Activated CD8-positive, alpha-beta memory T cell treated with anti-CD3 and anti-CD28 coated beads for 36 hours (primary cell): Measurements from ENCODE around the gene NKIRAS1. TPM values are rescaled to one million over a fixed set of nuclear protein-coding genes. Genes with fewer than 3 reads are reported as not detected.

Experiments
- CTCF ChIA-PET: fragments of 350-600 bp; sonication (Branson Sonifier 250); formaldehyde crosslinking; loops from one replicate; lab custom pipeline; 2021; ENCODE audit warnings: antibody characterized with exemption; lab: Charles Lee
- POLR2A ChIA-PET: fragments of 350-600 bp; sonication (Branson Sonifier 250); formaldehyde crosslinking; loops from one replicate; lab custom pipeline; 2021; ENCODE audit warnings: antibody characterized with exemption; lab: Charles Lee
- total RNA-seq, 2 experiments: library from RNA; stranded (reverse); gene quantifications; one replicate each; pipeline ENCODE4 v1.2.3, GENCODE V29; 2021

Gene NKIRAS1
- 1 to 10 TPM; 6.1 to 6.2 TPM for total RNA-seq

- POLR2A ChIA-PET, result interaction anchor here (0.5 to 2.9 kb wide), 17 partner anchors 8 to 156 kb away, joined by 3 to 19 read pairs (median 3); no protein-coding TSS in a partner anchor
Measured at GRCh38 chr3:23916886-23917678, at the start of gene NKIRAS1, which contains the start of gene RPL15. NKIRAS1 (minus strand) TSS chr3:23916990; CDS start chr3:23910904, 6,086 bp downstream. RPL15 (plus strand) TSS chr3:23917132; CDS start chr3:23917860, 728 bp downstream.

GRCh38 chr3:23966328-23966727 lies 49.5 kb upstream of the NKIRAS1 start:
- CTCF ChIA-PET, result no interaction called here
- POLR2A ChIA-PET, result no interaction called here

More at GRCh38 chr3:23916886-23917678, at the start of gene NKIRAS1, which contains the start of gene RPL15:
- CTCF ChIA-PET, result interaction anchor here (1.0 to 2.1 kb wide), 2 partner anchors 25 to 28 kb away, joined by 3 to 5 read pairs; no protein-coding TSS in a partner anchor

DNA sequence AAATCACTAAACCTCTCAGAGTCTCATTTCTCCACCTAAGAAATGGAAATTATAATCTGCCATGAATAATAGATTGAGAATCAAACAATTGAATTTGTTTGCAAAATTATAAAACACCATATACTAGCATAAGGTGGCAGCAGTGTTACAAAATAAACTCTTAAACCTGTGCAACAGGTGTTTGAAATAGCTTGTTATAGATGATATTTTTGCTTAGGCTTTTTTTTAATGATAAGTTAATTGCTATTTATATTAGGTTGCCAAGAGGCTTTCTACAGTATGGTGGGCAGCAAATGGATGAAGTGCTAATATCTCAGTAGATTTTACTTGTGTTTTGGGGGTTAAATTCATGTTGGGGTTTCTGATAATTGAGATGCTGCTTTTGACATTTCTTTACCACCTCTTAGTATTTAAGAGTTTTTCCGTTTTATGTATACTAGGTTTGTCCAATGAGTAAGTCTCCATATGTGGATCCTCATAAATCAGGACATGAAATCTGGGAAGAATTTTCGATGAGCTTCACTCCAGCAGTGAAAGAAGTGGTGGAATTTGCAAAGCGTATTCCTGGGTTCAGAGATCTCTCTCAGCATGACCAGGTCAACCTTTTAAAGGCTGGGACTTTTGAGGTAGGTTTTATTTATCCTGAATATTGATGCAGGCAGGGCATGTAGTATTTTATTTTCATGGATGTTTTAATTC lies 47.9 kb upstream of the NKIRAS1 start:
- CTCF ChIA-PET, result interaction anchor here (0.7 kb wide), 2 partner anchors 13 to 477 kb away, joined by 3 to 4 read pairs; no protein-coding TSS in a partner anchor

DNA sequence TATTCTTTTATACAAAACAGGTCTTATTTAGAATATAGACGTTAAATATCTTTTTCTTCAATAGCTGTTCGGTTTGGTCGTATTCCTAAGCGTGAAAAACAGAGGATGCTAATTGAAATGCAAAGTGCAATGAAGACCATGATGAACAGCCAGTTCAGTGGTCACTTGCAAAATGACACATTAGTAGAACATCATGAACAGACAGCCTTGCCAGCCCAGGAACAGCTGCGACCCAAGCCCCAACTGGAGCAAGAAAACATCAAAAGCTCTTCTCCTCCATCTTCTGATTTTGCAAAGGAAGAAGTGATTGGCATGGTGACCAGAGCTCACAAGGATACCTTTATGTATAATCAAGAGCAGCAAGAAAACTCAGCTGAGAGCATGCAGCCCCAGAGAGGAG lies 45.1 kb upstream of the NKIRAS1 start:
- ChIA-PET CTCF (no interaction called here), POLR2A (no interaction called here)

More for the DNA sequence above, 47.9 kb upstream of the NKIRAS1 start:
- POLR2A ChIA-PET, result interaction anchor here (0.6 kb wide), 2 partner anchors 49 to 1204 kb away, joined by 3 read pairs; no protein-coding TSS in a partner anchor

DNA sequence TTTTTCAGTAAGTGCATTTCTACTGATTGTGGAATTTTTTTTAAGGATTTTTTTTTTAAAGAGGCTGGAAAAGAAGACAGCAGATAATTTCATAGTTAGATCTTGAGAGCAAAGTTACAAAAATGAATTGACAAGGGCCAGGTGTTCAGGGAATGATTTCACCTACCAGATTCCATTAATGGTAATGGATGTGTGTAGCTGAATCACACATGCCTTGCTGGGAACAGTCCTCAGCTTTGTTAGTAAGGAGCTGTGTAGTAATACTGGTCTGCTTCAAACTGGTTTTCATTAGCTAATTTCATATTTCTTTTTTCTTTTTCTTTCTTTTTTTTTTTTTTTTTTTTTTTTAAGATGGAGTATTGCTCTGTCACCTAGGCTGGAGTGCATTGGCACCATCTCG lies 44.3 kb upstream of the NKIRAS1 start:
- ChIA-PET CTCF (interaction anchor here (0.6 kb wide), 1 partner anchor 265 kb away, joined by 3 read pairs; no protein-coding TSS in a partner anchor), POLR2A (no interaction called here)

- ChIA-PET POLR2A (no interaction called here), CTCF (interaction anchor here (0.6 kb wide), 1 partner anchor 265 kb away, joined by 3 read pairs; no protein-coding TSS in a partner anchor)
Measured at GRCh38 chr3:23960649-23961048, 43.9 kb upstream of the NKIRAS1 start.

DNA sequence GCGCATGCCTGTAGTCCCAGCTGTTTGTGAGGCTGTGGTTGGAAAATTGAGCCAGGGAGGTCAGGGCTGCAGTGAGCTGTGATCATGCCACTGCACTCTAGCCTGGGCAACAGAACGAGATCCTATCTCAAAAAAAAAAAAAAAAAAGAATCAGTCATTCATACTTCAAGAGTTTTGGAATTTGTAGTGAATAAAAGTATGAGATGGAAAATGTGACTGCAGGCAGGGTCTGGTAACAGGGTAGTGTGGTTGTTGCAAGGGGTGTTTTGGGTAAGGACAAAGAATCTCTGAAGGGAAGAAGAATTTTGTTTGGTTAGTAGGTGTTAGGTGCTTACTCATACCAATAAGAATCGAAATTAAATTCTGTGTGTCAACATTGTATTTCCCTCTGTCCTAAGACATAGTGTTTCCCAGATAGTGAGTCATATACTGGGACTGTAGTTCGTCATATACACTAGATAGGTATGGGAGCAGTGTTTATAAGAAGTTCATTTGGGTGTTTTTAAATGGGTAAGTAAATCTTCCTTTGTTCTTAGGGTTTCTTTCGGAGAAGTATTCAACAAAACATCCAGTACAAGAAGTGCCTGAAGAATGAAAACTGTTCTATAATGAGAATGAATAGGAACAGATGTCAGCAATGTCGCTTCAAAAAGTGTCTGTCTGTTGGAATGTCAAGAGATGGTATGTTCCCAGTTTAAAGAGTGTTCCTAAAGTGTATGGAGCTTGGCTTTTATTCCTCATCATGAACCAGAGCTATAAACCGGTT lies 42.5 kb upstream of the NKIRAS1 start:
- ChIA-PET POLR2A (no interaction called here), CTCF (interaction anchor here (0.6 to 0.7 kb wide), 2 partner anchors 45 to 798 kb away, joined by 3 read pairs; no protein-coding TSS in a partner anchor)

GRCh38 chr3:23956701-23957100 lies 39.9 kb upstream of the NKIRAS1 start:
- CTCF ChIA-PET, result interaction anchor here (1.5 kb wide), 1 partner anchor 10 kb away, joined by 3 read pairs; no protein-coding TSS in a partner anchor
- POLR2A ChIA-PET, result no interaction called here

GRCh38 chr3:23954144-23954543 lies 37.4 kb upstream of the NKIRAS1 start:
- POLR2A ChIA-PET, result no interaction called here
- CTCF ChIA-PET, result no interaction called here

- ChIA-PET POLR2A (no interaction called here), CTCF (no interaction called here)
Measured at GRCh38 chr3:23953523-23953922, 36.7 kb upstream of the NKIRAS1 start.

GRCh38 chr3:23952646-23953045 lies 35.9 kb upstream of the NKIRAS1 start:
- ChIA-PET POLR2A (no interaction called here), CTCF (interaction anchor here (0.7 kb wide), 1 partner anchor 47 kb away, joined by 3 read pairs; no protein-coding TSS in a partner anchor)

DNA sequence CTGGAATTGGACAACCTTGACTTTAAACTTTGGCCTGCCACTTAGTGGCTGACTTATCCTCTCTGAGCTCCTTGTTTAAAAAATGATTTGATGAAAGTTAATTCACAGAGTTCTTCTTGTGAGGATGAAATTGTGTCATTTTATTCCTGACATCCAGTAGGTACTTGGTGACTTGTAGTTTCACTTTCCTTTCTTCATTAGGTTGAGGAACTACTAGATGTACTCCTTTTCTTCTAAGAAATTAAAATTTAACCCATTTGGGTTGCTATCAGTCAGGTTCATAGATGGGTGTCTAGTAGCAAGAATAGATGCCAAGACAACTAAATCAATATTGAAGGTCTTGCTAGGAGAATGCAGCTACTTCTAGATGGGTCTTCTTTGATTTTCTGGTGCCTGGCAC lies 33.5 kb upstream of the NKIRAS1 start:
- CTCF ChIA-PET, result interaction anchor here (0.9 kb wide), 1 partner anchor 24 kb away, joined by 7 read pairs; no protein-coding TSS in a partner anchor
- POLR2A ChIA-PET, result interaction anchor here (1.4 to 3.8 kb wide), 2 partner anchors 31 to 33 kb away, joined by 4 to 16 read pairs; partner anchors contain the start of genes NKIRAS1 and RPL15

DNA sequence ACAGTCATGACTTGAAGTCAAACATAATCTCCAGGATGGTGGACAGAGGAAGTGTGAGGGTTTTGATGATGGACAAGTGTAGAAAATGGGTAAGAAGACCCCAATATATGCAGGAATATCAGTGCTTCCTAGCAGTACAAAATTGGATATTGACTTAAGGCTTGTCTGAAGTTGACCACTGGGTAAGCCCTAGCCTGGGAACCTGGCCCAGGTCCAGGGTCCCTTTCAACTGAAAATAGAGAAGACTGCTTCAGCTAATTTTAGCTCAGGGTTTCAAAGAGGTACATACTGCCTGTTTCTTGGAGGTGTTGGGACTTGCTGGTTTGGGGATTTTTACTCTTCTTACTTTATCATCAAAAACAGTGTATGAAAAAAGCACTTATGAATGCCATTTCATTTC lies 33.0 kb upstream of the NKIRAS1 start:
- ChIA-PET CTCF (interaction anchor here (0.6 kb wide), 1 partner anchor 714 kb away, joined by 3 read pairs; no protein-coding TSS in a partner anchor), POLR2A (interaction anchor here (1.4 to 3.8 kb wide), 2 partner anchors 31 to 33 kb away, joined by 4 to 16 read pairs; partner anchors contain the start of genes NKIRAS1 and RPL15)

GRCh38 chr3:23948761-23949160 lies 32.0 kb upstream of the NKIRAS1 start:
- POLR2A ChIA-PET, result interaction anchor here (3.8 kb wide), 1 partner anchor 32 kb away, joined by 16 read pairs; the partner anchor contains the start of genes NKIRAS1 and RPL15
- CTCF ChIA-PET, result no interaction called here

DNA sequence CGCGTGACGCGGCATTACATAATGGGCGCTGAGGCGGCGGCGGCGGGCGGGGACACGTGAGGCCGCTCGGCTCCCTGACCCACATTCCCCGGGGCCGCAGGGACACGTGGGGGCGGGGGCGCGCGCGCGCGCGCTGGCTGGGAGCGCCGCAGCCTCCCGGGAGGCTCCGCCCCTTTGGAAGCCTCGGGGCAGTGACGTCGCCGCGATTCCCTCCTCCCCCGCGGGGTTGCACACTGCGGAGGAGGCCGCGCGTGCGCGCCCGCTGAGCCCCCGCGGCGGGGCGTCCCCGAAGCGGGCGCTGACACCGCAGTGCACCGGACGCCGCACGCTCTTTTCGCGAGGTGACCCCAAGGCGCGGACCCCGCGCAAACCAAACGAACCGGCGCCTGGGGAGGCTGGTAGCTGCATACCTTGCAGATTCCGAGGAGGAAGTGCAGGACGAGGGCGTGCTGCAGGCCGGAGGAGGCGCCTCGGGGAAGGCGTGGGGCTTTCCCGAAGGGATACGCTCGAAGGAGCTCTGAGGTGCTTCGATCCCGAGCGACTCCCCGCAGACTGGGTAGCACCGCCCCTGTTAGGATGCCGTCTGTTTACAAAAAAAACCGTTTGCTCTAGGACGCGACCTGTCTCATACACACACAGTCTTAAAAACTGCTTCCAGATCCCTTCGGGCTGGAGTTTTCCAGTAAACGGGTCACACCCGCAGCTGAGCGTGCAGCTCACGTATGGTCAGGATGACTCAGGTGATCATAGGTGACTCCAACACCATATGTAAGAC lies 29.3 kb upstream of the NKIRAS1 start:
- ChIA-PET CTCF (interaction anchor here (1.0 kb wide), 1 partner anchor 10 kb away, joined by 3 read pairs; no protein-coding TSS in a partner anchor), POLR2A (interaction anchor here (1.5 kb wide), 1 partner anchor 29 kb away, joined by 14 read pairs; the partner anchor contains the start of genes NKIRAS1 and RPL15)

- ChIA-PET CTCF (no interaction called here), POLR2A (interaction anchor here (1.5 kb wide), 1 partner anchor 29 kb away, joined by 14 read pairs; the partner anchor contains the start of genes NKIRAS1 and RPL15)
Measured at GRCh38 chr3:23945663-23945912, 28.8 kb upstream of the NKIRAS1 start.

DNA sequence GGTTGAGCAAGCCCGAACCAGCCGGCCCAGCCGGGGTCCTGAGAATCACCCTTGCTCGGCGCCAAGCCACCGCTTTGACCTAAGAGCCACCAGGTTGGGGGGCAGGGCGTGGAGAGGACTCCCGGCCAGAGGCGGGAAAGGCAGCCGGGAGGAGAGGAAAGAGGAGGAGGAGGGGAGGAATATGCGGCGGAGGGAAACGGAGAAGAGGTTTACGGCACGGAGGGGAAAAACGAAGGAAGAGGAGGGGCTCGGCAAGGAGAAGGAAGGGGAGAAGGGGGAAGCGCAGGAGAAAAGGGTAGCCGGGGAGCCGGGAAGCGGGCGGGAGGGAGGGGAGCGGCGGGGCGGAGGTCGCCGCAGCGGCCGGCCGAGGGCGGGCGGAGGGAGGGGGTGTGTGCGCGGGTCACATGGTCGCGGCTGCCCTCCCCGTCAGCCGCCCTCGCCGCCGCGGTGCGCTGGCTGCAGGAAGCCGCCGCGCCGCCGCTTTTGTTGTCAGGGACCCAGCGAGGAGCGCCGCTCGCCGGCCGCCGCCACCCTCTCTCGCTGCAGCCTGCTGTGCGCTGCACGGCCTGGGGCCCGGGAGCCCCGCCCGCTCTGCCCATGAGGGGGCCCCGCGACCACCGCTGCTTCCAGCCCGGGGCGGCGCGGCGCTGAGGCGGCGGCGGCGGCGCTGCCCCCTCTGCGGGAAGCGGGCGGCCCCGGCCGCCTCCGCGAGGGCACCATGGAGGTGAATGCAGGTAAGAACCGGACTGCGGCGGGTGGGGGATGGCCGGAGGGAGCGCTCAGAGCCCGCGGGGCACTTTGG lies 28.3 kb upstream of the NKIRAS1 start, which contains the start of gene NR1D2:
TSS of gene NR1D2 (plus strand) at position 426 of the 802 bp plus-strand sequence. CDS start at position 719, 293 bp downstream.
- ChIA-PET CTCF (no interaction called here), POLR2A (interaction anchor here (1.7 kb wide), 1 partner anchor 28 kb away, joined by 10 read pairs; the partner anchor contains the start of genes NKIRAS1 and RPL15)
